RWPE2 (cell line): Measurements from ENCODE around the gene ELP4.
A peak's percentile ranks its signal among the peaks of the same experiment; 100 is the strongest.

Experiments used
- ATAC-seq: fragments of 200-7000 bp; cut with Tn5 transposase; 3 replicates; pipeline ENCODE4 v1.9.1; 2021; ENCODE audit warnings: low read depth
- DNase-seq: peaks from one replicate; pipeline ENCODE4 v3.0.0-alpha.2; 2020; ENCODE audit warnings: low spot score
- H3K27ac ChIP-seq: fragments of 450-650 bp; 2 replicates; pipeline ENCODE4 v1.5.1; 2017; ENCODE audit warnings: mild to moderate bottlenecking; ENCODE audit not compliant: poor library complexity, severe bottlenecking
- H3K27me3 ChIP-seq: fragments of 250-450 bp; sonication (Bioruptor Pico); 2 replicates; pipeline ENCODE4 v1.5.1; 2021; ENCODE audit warnings: mild to moderate bottlenecking, moderate library complexity; ENCODE audit not compliant: insufficient read depth, poor library complexity, severe bottlenecking
- H3K36me3 ChIP-seq: fragments of 250-450 bp; sonication (Bioruptor Pico); 2 replicates; pipeline ENCODE4 v1.5.1; 2020; ENCODE audit warnings: low read depth, mild to moderate bottlenecking, moderate library complexity
- H3K4me1 ChIP-seq: fragments of 250-450 bp; sonication (Bioruptor Pico); 2 replicates; pipeline ENCODE4 v1.5.1; 2021; ENCODE audit warnings: mild to moderate bottlenecking, moderate library complexity; ENCODE audit not compliant: insufficient read depth, poor library complexity, severe bottlenecking
- H3K4me3 ChIP-seq: fragments of 250-450 bp; sonication (Bioruptor Pico); 2 replicates; pipeline ENCODE4 v1.5.1; 2021; ENCODE audit warnings: mild to moderate bottlenecking, moderate library complexity; ENCODE audit not compliant: severe bottlenecking
- H3K9me3 ChIP-seq: fragments of 250-450 bp; sonication (Bioruptor Pico); 2 replicates; pipeline ENCODE4 v1.5.1; 2021; ENCODE audit warnings: mild to moderate bottlenecking, moderate library complexity; ENCODE audit not compliant: severe bottlenecking
- CTCF ChIP-seq: fragments of 450-650 bp; IDR thresholded peaks from one replicate; pipeline ENCODE4 v1.5.1; 2017; ENCODE audit warnings: mild to moderate bottlenecking, moderate library complexity; ENCODE audit not compliant: poor library complexity, severe bottlenecking

Gene ELP4

GRCh38 chr11:31796499-31797189 is 287.1 kb downstream of the ELP4 start:
- H3K4me3 ChIP-seq, result no peak overlapping the region
- no peaks in the 10 kb centered on the region for H3K36me3 ChIP-seq
- H3K4me1 ChIP-seq, result no peaks in the 10 kb centered on the region
- DNase-seq, result no peak
- no peak for ATAC-seq
- peaks cover 66% of the 10 kb centered on the region for H3K27me3 ChIP-seq
- H3K27ac ChIP-seq, result no peak overlapping the region
- H3K9me3 ChIP-seq, result no peaks in the 10 kb centered on the region
- TF ChIP-seq CTCF, result no peak

DNA sequence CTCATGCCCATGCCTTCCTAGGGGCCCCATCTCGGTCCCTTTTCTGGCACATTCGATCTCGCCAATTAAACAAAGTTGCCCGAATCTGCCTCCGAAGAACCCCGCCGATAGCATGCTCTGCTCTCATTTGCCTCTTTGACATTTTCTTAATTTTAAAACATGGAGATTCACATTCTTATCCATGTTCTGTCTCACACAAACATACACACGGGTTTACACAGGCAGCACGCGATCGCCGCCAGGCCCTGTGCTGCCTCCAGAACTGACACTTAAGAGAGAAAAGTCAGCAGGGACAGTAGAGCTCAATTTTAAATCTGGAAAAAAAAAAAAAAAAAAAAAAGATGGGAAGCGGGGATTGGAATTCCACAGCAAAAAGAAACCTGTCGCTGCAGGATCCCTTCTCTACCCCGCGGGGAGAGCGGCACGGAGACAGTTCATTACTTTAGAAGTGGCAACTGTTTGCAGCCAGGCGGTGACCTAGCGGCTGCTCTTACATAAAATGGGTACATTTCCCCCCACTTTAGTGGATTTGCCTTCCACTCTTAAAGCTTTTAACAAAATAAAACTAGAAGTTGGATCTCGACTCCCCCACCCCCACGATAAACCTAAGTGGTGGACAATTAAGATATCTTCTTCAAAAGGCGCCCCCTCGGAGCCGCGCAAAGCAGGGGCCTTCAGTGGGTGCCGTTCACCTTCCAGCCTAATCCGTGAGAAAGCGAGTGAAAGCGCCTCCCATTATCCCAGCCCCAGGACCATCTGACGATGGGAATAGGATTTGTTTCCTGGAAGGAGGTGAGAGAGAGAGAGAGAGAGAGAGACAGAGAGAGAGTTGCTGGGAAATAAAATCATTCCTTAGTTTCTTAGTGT is 287.9 kb downstream of the ELP4 start:
- Histone ChIP-seq H3K9me3 (no peaks in the 10 kb centered on the region), H3K4me1 (no peaks in the 10 kb centered on the region), H3K4me3 (no peak overlapping the region), H3K27me3 (peaks cover 74% of the 10 kb centered on the region), H3K36me3 (no peaks in the 10 kb centered on the region), H3K27ac (no peak overlapping the region)
- DNase-seq (no peak), ATAC-seq (no peak)
- TF ChIP-seq CTCF, result no peak

DNA sequence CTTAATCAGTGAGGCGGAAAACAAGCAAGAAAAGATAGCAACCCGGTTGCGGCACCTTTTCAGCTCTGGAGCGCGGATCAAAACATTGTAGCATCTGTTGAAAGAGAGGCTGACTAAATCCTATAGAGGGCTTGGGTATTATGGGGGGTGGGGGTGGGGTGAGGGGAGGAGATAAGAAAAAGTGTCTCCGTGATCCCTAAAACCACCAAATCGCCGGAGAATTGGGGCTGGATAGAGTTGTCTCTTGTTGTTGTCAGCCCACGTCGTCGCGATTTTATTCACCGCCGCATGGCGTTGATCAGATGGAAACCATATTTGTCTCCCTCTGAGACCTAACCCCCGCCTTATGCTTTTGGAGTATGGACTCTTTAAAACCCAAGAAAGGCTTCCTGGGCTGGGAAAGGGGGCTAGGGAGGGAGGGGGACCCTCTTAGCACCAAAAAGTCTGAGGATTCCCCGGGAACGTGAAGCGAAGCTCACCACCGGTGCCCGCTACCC is 288.5 kb downstream of the ELP4 start:
- no peak for TF ChIP-seq CTCF
- DNase-seq, result no peak
- 0 out of 3 replicates have a peak, but pooled peaks have one; percentile 12 for ATAC-seq
- Histone ChIP-seq H3K36me3 (no peaks in the 10 kb centered on the region), H3K9me3 (no peaks in the 10 kb centered on the region), H3K4me3 (no peak overlapping the region), H3K27ac (no peak overlapping the region), H3K27me3 (peaks cover 80% of the 10 kb centered on the region), H3K4me1 (no peaks in the 10 kb centered on the region)

- Histone ChIP-seq H3K27me3 (peaks cover 87% of the 10 kb centered on the region), H3K9me3 (no peaks in the 10 kb centered on the region), H3K4me1 (no peaks in the 10 kb centered on the region), H3K36me3 (no peaks in the 10 kb centered on the region), H3K4me3 (no peak overlapping the region), H3K27ac (no peak overlapping the region)
- DNase-seq (no peak), ATAC-seq (0 out of 3 replicates have a peak, but pooled peaks have one; percentile 11)
- peak; percentile 3 for TF ChIP-seq CTCF
Measured at GRCh38 chr11:31798554-31799434, 289.2 kb downstream of the ELP4 start.
